ENCODE results near the gene SYPL1.

DNA sequence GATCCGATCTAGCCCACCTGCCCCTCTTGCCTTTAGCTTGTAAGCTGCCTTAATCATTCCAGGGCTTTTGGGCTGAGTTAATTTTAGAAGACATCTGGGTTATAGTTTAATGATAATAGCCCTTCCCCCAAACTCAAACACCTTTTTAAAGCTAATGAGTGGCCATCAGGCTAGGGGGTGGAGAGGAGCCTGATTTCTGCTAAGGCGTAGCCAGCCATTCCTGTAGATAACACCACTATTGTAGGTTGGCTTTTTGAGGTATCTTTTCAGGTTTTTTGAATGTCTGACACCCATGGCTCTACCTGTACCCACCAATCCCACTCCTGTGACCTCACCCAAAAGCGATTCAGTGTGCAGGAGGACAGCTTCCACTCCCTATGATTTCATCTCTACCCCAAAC lies 7.6 kb upstream of the SYPL1 start:
- TF ChIP-seq, protein P1, sequence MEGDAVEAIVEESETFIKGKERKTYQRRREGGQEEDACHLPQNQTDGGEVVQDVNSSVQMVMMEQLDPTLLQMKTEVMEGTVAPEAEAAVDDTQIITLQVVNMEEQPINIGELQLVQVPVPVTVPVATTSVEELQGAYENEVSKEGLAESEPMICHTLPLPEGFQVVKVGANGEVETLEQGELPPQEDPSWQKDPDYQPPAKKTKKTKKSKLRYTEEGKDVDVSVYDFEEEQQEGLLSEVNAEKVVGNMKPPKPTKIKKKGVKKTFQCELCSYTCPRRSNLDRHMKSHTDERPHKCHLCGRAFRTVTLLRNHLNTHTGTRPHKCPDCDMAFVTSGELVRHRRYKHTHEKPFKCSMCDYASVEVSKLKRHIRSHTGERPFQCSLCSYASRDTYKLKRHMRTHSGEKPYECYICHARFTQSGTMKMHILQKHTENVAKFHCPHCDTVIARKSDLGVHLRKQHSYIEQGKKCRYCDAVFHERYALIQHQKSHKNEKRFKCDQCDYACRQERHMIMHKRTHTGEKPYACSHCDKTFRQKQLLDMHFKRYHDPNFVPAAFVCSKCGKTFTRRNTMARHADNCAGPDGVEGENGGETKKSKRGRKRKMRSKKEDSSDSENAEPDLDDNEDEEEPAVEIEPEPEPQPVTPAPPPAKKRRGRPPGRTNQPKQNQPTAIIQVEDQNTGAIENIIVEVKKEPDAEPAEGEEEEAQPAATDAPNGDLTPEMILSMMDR (IDR thresholded peaks at IDR 0.05) = no peak
- TF ChIP-seq POLR2A (IDR thresholded peaks at IDR 0.05) = no peak
